ENCODE data around the gene CDK12. TPM values are rescaled to one million over a fixed set of nuclear protein-coding genes. Genes with fewer than 3 reads are reported as not detected.
"Not testable (repeated sequence)": the region's sequence is repeated elsewhere in the genome, so short reads cannot be mapped to it uniquely, and the experiment has no call there.

Gene CDK12
- 22.5 TPM for polyA plus RNA-seq (2013, experiment 1 of 2; ENCODE audit: insufficient read length)
- polyA plus RNA-seq (2013, experiment 2 of 2; ENCODE audit: insufficient read length): 20.5 TPM

GRCh38 chr17:39461113-39461925 is at the start of gene CDK12:
Gene CDK12 (plus strand): TSS chr17:39461486. CDS start chr17:39462072, 586 bp downstream.
- DNase-seq: peak; percentile 99

GRCh38 chr17:39416141-39416540 is 45.1 kb upstream of the CDK12 start:
- no peak for DNase-seq

DNA sequence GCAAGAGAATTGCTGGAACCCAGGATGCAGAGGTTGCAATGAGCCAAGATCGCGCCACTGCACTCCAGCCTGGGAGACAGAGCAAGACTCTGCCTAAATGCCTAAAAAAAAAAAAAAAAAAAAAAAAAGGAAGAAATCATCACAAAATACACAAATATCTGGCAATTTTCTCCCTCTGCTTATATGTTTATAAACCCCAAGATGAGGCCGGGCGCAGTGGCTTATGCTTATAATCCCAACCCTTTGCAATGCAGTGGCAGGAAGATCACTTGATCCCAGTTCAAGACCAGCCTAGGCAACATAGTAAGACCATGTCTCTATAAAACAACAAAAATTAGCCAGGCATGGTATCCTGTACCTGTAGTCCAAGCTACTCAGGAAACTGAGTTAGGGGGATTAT is 31.7 kb upstream of the CDK12 start:
- no peak for DNase-seq

DNA sequence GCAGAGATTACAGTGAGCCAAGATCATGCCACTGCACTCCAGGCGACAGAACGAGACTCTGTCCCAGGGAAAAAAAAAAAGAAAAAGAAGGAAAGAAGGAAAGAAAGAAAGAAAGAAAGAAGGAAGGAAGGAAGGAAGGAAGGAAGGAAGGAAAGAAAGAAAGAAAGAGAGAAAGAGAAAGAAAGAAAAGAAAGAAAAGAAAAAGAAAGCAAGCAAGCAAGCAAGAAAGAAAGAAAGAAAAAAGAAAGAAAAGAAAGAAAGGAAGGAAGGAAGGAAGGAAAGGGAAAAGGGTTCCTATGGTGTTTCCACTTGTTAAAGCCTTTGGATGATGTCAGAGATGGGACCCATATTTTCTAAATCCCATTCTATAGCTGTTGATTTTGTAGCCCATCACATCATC is 21.4 kb upstream of the CDK12 start:
- not testable (repeated sequence) for DNase-seq

GRCh38 chr17:39443326-39443725 is 18.0 kb upstream of the CDK12 start:
- no peak for DNase-seq

DNA sequence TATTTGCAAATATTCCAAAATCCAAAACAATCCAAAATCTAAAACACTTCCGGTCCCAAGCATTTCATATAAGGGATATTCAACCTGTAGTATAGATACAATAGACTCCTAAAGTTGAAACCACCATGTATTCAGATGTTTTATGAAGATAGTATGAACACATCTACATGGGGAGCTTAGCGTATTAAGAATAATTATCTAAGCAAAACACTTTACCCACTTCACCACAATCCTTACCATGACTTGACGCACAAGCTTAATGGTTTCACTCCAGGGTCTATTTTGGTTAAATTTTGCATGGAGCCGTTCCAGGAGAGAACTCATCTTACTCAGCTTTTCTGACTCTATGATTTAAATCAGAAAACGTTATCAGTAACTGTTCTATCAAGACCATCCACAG is 13.7 kb upstream of the CDK12 start:
- DNase-seq: no peak

- DNase-seq: no peak
Observed at GRCh38 chr17:39450051-39450450, 11.2 kb upstream of the CDK12 start.

- DNase-seq: peak; percentile 99
Observed at GRCh38 chr17:39450847-39451581, 10.3 kb upstream of the CDK12 start, which contains the start of gene MED1. Gene MED1 (minus strand): TSS chr17:39451263. CDS start chr17:39451062, 201 bp downstream.

DNA sequence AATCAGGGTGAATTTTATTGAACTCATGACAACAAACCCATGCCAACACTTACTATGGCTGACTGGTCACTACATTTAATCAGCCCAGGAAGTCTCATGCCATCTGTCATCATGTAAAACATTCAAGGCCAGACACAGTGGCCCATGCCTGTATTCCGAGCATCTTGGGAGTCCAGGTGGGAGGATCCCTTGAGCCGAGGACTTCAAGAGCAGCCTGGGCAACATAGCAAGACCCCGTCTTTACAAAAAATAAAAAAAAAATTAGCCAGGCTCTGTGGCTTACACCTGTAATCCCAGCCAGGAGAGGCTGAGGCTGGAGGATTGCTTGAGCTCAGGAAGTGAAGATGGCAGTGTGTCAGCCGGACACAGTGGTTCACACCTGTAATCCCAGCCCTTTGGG is 5.4 kb upstream of the CDK12 start:
- no peak for DNase-seq

- DNase-seq: no peak
Observed at GRCh38 chr17:39461926-39462569, 762 bp downstream of the CDK12 start.

DNA sequence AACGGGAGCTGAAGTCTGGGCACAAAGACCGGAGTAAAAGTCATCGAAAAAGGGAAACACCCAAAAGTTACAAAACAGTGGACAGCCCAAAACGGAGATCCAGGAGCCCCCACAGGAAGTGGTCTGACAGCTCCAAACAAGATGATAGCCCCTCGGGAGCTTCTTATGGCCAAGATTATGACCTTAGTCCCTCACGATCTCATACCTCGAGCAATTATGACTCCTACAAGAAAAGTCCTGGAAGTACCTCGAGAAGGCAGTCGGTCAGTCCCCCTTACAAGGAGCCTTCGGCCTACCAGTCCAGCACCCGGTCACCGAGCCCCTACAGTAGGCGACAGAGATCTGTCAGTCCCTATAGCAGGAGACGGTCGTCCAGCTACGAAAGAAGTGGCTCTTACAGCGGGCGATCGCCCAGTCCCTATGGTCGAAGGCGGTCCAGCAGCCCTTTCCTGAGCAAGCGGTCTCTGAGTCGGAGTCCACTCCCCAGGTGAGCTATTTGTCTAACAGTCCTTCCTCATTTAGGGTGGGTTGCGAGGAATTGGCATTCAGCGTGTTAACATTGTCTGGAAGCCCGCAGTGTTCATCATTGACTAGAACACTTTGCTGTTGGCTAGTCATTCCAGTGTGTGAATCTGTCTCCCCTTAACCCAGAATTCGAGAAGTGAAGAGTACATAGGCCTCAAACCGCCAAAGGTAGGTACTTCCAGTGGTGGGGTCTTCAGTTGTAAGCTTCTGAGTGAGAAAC is 1.5 kb downstream of the CDK12 start:
- DNase-seq: peak; percentile 7

DNA sequence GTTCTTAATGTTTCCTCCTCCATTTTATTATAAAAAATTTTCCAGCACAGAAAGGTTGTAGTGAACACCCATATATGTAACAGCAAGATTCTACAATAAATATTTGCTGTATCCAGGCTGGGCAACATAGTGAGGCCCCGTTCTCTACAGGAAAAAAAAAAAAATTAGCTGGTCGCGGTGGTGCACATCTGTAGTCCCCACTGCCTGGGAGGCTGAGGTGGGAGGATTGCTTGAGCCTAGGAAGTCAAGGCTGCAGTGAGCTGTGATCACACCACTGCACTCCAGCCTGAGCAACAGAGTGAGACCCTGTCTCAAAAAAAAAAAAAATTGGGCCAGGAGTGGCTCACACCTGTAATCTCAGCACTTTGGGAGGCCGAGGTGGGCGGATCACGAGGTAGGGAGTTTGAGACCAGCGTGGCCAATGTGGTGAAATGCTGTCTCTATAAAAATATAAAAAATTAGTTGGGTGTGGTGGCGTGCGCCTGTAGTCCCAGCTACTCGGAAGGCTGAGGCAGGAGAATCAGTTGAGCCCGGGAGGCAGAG is 3.4 kb downstream of the CDK12 start:
- DNase-seq: not testable (repeated sequence)

GRCh38 chr17:39468610-39469009 is 7.3 kb downstream of the CDK12 start:
- not testable (repeated sequence) for DNase-seq

GRCh38 chr17:39473310-39473709 is 12.0 kb downstream of the CDK12 start:
- no peak for DNase-seq

DNA sequence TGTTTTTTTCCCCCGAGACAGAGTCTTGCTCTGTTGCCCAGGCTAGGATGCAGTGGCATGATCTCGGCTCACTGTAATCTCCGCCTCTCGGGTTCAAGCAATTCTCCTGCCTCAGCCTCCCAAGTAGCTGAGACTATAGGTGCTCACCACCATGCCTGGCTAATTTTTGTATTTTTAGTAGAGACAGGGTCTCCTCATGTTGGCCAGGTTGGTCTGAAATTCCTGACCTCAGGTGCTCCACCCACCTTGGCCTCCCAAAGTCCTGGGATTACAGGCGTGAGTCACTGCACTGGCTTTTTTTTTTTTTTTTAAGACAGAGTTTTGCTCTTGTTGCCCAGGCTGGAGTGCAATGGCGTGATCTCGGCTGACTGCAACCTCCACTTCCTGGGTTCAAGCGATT is 18.3 kb downstream of the CDK12 start:
- DNase-seq: not testable (repeated sequence)

GRCh38 chr17:39483506-39483905 is 22.2 kb downstream of the CDK12 start:
- no peak for DNase-seq

- DNase-seq: no peak
Observed at GRCh38 chr17:39484178-39484577, 22.9 kb downstream of the CDK12 start.

DNA sequence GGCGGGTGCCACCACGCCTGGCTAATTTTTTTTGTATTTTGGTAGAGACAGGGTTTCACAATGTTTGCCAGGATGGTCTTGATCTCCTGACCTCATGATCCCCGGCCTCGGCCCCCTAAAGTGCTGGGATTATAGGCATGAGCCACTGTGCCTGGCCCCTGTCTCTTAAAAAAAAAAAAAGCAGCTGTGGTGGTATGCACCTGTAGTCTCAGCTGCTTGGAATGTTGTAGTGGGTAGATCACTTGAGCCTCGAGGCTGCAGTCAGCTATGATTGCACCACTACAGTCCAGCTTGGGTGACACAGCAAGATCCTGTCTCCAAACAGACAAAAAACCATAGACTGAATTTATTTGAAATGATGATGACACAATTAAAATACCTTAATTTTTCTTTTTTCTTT is 24.3 kb downstream of the CDK12 start:
- DNase-seq: peak; percentile 86

DNA sequence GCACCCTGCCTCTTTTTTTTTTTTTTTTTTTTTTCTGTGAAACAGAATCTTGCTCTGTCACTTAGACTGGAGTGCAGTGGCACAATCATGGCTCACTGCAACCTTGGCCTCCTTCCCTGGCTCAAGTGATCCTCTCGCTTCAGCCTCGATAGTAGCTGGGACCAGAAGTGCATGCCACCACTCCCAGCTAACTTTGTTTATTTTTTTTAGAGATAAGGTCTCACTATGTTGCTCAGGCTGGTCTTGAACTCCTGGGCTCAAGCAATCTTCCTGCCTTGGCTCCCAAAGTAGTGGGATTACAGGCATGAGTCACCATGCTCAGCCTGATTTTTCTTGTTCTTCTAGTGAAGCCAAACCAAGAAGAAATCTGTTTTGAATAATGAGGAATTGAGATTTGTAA is 25.0 kb downstream of the CDK12 start:
- DNase-seq: peak; percentile 62

GRCh38 chr17:39487490-39487889 is 26.2 kb downstream of the CDK12 start:
- DNase-seq: not testable (repeated sequence)

GRCh38 chr17:39487946-39488345 is 26.7 kb downstream of the CDK12 start:
- peak; percentile 22 for DNase-seq

DNA sequence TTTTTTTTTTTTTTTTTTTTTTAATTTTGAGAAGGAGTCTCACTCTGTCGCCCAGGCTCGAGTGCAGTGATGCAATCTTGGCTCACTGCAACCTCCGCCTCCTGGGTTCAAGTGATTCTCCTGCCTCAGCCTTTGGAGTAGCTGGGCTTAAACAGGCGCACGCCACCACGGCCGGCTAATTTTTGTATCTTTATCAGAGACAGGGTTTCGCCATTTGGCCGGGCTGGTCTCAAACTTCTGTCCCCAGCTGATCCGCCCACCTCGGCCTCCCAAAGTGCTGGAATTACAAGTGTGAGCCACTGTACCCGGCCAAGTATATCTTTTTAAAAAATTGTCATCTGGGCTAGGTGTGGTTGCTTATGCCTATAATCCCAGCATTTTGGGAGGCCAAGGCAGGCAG is 35.6 kb downstream of the CDK12 start:
- DNase-seq: not testable (repeated sequence)
